GM15510 (cell line): ENCODE measurements around the gene SLC39A13.

Experiments used
- POLR2A ChIP-seq: IDR thresholded peaks from 3 replicates; pipeline ENCODE4 v1.6.1; 2011; ENCODE audit warnings: borderline replicate concordance; ENCODE audit not compliant: insufficient read length; ENCODE audit errors: extremely low read depth

Gene SLC39A13

DNA sequence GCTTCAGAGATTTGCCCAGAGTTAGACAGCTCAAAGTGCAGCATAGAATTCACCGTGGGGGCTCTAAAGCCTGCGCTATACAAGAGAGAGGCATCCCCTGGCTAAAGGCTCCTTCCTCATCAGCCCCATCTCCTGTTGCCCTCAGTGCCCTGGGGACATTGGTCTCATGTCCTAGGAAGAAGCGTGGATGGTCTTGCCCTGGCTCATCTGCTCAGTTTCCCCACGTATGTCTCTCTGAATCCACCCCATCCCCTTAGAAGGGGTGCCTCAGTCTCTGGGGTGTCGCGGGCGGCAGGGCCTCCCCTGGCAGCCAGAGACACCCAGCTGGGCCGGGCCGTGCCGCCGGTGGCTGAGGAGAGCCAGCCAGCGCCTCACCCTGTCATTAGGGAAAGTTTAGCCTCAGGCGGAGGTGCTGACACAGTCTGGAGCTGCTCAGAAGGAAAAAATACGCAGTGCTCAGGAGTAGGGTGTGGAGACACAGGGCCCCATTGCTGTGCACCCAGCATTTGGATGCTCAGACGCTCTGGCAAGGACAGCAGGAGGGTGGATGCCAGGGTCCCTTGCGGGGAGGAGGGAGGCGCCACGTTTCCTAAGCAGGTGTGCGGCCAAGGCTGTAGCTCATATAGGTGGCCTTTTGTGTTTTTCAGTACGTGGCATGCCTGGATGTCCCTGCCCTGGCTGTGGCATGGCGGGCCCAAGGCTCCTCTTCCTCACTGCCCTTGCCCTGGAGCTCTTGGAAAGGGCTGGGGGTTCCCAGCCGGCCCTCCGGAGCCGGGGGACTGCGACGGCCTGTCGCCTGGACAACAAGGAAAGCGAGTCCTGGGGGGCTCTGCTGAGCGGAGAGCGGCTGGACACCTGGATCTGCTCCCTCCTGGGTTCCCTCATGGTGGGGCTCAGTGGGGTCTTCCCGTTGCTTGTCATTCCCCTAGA, 1.3 kb downstream of the SLC39A13 start:
- no peak for TF ChIP-seq POLR2A

DNA sequence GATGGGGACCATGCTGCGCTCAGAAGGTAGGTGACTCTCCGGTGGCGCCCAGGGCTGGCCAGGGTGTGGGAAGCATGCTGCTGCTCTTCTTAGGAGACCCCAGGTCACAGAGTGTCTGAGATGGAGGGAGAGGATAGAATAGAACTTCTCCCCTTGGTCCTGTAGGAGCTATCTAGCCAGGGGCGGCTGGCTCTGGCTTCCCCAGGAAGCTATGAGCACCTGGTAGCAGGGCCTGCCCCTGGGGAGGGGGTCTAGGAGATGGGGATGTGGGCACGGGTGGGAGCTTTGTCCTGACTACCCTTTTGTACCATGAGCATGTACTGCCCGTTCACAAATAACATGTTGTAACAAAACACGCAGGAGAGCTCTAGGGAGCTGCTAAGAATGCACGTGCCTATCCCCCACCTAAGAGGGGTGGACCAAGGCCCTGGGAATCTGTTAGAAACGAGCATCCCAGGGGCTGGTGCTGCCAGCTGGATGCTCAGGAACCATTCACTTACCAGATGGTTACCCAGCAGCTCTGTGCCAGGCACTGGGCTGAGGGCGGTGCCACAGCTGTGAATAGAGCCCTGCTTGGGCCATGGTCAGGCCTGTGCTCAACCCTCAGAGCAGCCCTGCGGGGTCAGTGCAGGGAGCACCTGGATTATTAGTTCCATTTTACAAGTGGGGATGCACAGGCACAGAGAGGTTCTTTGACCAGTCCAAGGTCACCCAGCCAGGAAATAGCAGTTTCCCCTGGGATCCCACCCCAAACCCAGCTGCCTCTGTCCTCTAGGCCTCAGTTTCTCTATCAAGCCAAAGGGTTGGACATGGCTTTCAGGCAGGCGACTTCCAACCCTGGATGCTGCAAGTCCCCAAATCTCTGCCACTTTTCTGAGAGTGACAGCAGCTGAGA, 2.2 kb downstream of the SLC39A13 start:
- TF ChIP-seq POLR2A, result no peak

DNA sequence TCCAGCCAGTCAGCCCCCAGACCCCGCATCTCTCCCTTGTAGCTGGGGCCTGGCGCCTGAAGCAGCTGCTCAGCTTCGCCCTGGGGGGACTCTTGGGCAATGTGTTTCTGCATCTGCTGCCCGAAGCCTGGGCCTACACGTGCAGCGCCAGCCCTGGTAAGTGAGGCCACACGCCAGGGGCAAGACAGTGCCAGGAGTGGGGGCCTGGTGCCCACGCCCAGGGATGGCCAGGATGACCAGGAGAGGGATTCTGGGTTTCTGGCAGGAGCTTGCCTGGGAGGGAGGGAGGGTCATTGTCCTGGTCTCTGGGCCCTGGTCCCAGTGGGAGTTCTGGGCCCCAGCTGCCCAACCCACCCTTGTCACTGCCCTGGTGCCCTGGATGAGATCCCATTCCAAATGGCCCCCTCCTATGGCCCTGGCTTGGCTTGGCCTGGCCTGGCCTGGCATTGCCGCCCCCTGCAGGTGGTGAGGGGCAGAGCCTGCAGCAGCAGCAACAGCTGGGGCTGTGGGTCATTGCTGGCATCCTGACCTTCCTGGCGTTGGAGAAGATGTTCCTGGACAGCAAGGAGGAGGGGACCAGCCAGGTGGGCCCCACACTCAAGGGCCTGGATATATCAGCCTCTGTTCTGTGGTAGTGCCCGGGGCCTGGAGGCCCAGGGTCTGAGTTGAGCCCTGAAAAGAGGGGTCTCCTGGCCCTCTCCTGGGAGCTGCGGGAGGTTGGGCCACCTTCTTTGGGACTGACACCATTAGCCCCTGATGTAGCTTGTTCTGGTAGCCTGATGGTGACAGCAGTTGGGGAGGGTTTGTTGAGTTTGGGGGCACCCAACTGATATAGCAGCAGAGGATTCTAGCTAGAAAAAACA, 3.7 kb downstream of the SLC39A13 start:
- TF ChIP-seq POLR2A, result no peak

DNA sequence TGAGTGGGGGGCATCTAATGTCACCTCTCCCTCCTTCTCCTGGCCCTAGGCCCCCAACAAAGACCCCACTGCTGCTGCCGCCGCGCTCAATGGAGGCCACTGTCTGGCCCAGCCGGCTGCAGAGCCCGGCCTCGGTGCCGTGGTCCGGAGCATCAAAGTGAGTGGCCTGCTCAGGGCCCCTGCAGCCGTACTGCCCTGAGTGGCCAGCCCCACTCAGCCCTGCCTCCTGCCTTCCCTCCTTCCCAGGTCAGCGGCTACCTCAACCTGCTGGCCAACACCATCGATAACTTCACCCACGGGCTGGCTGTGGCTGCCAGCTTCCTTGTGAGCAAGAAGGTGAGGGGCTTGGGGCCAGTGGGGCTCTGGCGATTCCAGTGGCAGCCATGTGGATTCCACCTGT, 5.0 kb downstream of the SLC39A13 start:
- no peak for TF ChIP-seq POLR2A

DNA sequence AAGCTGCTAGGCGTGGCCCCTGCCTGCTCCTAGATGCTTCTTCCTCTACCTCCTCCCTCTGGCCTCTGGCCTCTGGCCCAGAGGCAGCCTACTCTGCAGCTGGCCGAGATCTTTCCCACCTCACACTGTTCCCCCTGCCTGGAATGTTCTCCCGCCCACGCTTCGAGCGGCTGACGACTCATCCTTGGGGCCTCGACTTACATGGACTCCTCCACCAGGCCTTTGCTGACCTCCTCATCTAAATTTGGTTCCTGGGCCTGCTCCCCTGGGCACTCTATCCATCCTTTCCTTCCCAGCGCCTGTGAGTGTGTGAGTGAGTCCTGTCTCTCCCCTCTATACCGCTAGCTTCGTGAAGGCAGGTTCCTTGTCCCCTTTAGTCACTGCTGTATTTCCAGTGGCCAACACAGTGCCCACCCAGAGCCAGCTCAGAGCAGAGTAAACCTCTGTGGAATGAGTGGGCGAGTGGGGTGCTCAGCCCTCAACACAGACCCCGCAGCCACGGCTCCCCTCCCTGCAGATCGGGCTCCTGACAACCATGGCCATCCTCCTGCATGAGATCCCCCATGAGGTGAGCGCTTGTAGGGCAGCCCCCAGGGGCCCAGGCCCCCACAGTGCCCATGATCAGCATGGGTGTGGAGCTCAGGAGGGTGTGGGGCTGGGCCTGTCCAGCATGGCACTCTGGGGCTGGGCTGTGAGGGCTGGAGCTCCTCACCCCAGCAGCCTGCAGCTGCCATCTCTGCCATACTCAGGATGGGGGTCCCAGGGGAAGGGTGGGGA, 5.7 kb downstream of the SLC39A13 start:
- TF ChIP-seq POLR2A, result no peak

DNA sequence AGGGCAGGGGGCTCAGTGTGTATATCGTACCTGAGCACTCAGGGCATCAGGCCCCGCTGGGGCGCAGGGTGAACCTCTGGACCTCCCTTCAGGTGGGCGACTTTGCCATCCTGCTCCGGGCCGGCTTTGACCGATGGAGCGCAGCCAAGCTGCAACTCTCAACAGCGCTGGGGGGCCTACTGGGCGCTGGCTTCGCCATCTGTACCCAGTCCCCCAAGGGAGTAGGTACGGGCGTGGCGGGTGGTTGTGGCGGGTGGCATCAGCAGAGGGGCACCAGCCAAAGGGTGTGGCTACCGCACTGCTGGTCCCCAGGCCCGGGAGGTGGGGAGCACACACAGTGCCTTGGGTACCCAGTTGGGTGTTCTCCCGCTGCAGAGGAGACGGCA, 6.3 kb downstream of the SLC39A13 start:
- TF ChIP-seq POLR2A, result peak; percentile 3

DNA sequence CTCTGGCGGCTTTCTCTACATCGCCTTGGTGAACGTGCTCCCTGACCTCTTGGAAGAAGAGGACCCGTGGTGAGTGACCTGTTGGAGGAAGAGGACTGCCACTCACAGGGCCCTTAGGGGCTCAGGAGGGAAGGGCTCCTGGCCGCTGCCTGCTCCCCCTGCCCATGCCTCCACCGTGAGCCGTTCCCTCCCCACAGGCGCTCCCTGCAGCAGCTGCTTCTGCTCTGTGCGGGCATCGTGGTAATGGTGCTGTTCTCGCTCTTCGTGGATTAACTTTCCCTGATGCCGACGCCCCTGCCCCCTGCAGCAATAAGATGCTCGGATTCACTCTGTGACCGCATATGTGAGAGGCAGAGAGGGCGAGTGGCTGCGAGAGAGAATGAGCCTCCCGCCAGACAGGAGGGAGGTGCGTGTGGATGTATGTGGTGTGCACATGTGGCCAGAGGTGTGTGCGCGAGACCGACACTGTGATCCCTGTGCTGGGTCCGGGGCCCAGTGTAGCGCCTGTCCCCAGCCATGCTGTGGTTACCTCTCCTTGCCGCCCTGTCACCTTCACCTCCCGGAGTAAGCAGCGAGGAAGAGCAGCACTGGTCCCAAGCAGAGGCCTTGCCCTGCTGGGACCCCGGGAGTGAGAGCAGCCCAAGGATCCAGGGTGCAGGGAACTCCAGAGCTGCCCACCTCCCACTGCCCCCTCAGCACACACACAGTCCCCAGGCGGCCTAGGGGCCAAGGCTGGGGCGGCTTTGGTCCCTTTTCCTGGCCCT, 6.9 kb downstream of the SLC39A13 start:
- no peak for TF ChIP-seq POLR2A

DNA sequence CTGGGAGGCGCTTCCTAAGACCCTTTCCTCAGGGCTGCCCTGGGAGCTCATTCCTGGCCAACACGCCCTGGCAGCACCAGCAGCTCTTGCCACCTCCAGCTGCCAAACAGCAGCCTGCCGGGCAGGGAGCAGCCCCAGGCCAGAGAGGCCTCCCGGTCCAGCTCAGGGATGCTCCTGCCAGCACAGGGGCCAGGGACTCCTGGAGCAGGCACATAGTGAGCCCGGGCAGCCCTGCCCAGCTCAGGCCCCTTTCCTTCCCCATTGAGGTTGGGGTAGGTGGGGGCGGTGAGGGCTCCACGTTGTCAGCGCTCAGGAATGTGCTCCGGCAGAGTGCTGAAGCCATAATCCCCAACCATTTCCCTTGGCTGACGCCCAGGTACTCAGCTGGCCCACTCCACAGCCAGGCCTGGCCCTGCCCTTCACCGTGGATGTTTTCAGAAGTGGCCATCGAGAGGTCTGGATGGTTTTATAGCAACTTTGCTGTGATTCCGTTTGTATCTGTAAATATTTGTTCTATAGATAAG, 7.6 kb downstream of the SLC39A13 start:
- no peak for TF ChIP-seq POLR2A

DNA sequence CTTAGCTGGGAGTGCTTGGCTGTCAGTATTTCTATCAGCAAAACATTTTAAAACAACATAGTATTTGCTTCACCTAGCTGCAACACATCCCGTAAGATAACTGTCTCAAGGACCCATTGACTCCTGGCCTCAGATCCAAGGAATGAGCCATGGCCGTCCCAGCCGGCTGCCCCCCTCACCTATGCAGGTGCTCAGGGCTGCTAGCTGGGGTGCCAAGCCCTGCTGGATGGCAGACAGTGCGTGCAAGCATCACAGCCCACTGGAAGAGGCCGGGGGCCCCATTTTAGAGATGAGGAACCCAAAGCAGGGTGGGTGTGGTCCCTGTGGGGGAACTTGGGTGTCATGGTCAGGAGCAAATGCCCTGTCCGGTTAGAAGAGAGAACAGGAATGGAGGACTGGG, 9.3 kb downstream of the SLC39A13 start:
- no peak for TF ChIP-seq POLR2A

DNA sequence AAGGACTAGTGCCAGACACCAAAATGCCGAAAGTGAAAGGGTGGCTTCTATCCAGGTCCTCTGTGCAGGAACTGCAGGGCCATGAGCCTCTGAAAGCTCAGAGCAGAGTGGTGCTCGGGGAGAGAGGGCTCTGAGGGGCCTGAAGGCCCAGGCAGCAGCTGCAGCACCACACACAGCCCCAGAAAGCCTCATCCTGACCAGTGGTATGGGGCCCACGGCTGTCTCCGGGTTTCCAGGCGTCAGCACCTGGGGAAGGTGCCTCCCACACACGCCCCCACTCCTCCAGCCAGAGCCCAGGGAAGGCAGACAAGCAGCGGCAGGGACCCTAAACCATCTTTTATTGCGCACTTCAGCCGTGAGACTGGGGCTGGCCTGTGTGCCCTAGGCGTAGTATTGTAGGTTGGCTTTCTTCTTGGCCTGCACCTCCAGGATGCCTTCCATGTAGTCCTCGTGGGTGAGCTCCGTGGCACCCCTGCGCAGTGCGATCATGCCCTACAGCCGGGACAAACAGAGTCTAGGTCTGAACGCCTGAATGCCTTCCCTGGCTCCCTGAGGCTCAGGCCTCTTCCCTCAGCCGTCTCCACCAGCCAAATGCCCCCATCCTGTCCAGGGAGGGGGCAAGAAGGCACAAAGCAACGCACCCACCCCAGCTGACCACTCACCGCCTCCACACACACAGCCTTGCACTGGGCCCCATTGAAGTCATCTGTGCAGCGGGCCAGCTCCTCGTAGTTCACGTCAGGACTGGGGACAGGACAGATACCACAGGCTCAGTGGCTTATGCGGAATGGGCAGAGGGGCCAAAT, 10.3 kb downstream of the SLC39A13 start:
- TF ChIP-seq POLR2A, result no peak

DNA sequence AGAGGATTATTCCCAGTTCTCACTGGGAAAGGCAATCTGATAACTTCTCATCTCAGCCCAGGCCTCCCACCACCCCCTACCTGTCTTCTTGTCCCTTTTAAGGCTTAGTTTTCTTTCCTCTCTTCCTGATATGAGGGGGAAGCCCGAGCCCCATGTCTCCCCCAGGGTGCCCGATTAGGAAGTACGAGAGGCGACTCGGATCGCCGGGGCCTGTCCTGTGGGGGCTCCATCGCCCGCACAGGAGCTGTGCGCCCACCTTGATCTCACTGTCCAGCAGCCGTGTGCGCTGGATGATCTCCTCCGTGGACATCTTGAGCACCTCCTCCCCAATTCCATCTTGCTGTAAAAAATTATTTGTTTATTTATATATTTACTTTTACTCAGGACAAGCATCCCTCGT, 17.2 kb downstream of the SLC39A13 start:
- TF ChIP-seq POLR2A, result no peak
